PC-3 (cell line): ENCODE results near the gene CYGB. TPM values are rescaled to one million over a fixed set of nuclear protein-coding genes. Genes with fewer than 3 reads are reported as not detected.

ENCODE experiments used
- ATAC-seq: fragments of 200-7000 bp; cut with Tn5 transposase; 2 replicates; pipeline ENCODE4 v1.9.1; 2020; ENCODE audit warnings: mild to moderate bottlenecking, moderate library complexity
- BruUV-seq: library from RNA; stranded (reverse); fragments of 400-500 nt; replicated peaks from 2 replicates; lab custom pipeline; 2021; lab: Mats Ljungman, UMichigan
- CTCF ChIA-PET: fragments of 300-600 bp; sonication (Branson Sonifier 250); formaldehyde crosslinking; loops from one replicate; lab custom pipeline; 2022; ENCODE audit warnings: antibody characterized with exemption; lab: Charles Lee
- POLR2A ChIA-PET: fragments of 300-600 bp; sonication (Branson Sonifier 250); formaldehyde crosslinking; loops from one replicate; lab custom pipeline; 2022; ENCODE audit warnings: antibody characterized with exemption; ENCODE audit not compliant: unreplicated experiment; lab: Charles Lee
- DNase-seq: peaks from one replicate; pipeline ENCODE4 v3.0.0-alpha.2; 2015
- H2AFZ ChIP-seq: fragments of 300-600 bp; sonication (generic); 2 replicates; pipeline ENCODE4 v1.6.0; 2016; ENCODE audit warnings: antibody characterized with exemption, low read length
- H3F3A ChIP-seq: fragments of 300-600 bp; sonication (generic); one replicate; pipeline ENCODE4 v1.6.0; 2017; ENCODE audit warnings: antibody characterized with exemption, low read length, control low read depth, mild to moderate bottlenecking; ENCODE audit not compliant: unreplicated experiment
- H3K27ac ChIP-seq: fragments of 300-600 bp; sonication (generic); 2 replicates; pipeline ENCODE4 v1.5.1; 2016; ENCODE audit warnings: mild to moderate bottlenecking, low read length
- H3K27me3 ChIP-seq: fragments of 300-600 bp; sonication (generic); 2 replicates; pipeline ENCODE4 v1.6.1; 2016; ENCODE audit warnings: low read length, mixed read lengths
- H3K36me3 ChIP-seq: fragments of 300-600 bp; sonication (generic); 2 replicates; pipeline ENCODE4 v1.6.1; 2016; ENCODE audit warnings: low read depth, mixed run types, low read length, mixed read lengths
- H3K4me1 ChIP-seq: fragments of 300-600 bp; sonication (generic); 2 replicates; pipeline ENCODE4 v1.5.1; 2016; ENCODE audit warnings: low read length; ENCODE audit not compliant: insufficient read depth
- H3K4me2 ChIP-seq: fragments of 300-600 bp; sonication (generic); 2 replicates; pipeline ENCODE4 v1.6.0; 2016; ENCODE audit warnings: low read length
- H3K4me3 ChIP-seq: fragments of 300-600 bp; sonication (generic); 2 replicates; pipeline ENCODE4 v1.5.1; 2016; ENCODE audit warnings: mild to moderate bottlenecking, low read length, mixed read lengths
- H3K79me2 ChIP-seq: fragments of 300-600 bp; sonication (generic); 2 replicates; pipeline ENCODE4 v1.6.1; 2017; ENCODE audit warnings: low read length, mixed read lengths
- H3K9ac ChIP-seq: fragments of 300-600 bp; sonication (generic); 2 replicates; pipeline ENCODE4 v1.6.0; 2016; ENCODE audit warnings: mild to moderate bottlenecking, low read length
- H3K9me2 ChIP-seq: fragments of 300-600 bp; sonication (generic); replicated peaks from 2 replicates; pipeline ENCODE4 v1.6.1; 2016; ENCODE audit warnings: mixed run types, low read length, mixed read lengths
- H3K9me3 ChIP-seq: fragments of 300-600 bp; sonication (generic); 2 replicates; pipeline ENCODE4 v1.6.1; 2016; ENCODE audit warnings: low read length, mixed read lengths
- H4K20me1 ChIP-seq: fragments of 300-600 bp; sonication (generic); 2 replicates; pipeline ENCODE4 v1.6.1; 2016; ENCODE audit warnings: low read length, mixed read lengths
- EZH2 ChIP-seq: fragments of 300-600 bp; sonication (generic); IDR thresholded peaks from one replicate; pipeline ENCODE4 v1.6.1; 2017; ENCODE audit warnings: antibody characterized with exemption, mild to moderate bottlenecking, low read length; ENCODE audit not compliant: unreplicated experiment
- EZH2phosphoT487 ChIP-seq: fragments of 300-600 bp; sonication (generic); IDR thresholded peaks from 2 replicates; pipeline ENCODE4 v1.6.1; 2018; ENCODE audit warnings: mild to moderate bottlenecking, antibody characterized with exemption, low read length, borderline replicate concordance
- intact Hi-C: fragments of 100-400 bp; cut with micrococcal nuclease; formaldehyde crosslinking; loops from 2 replicates; pipeline ENCODE4 v1.9.0; 2023
- total RNA-seq: library from RNA; depleted of rRNA; stranded (reverse); fragments of >200 nt; gene quantifications from 2 replicates; pipeline ENCODE4 v1.2.3, GENCODE V29; 2014
- TF ChIP-seq, protein P1 (sequence below): fragments of 300-600 bp; sonication (generic); conservative IDR thresholded peaks from 2 replicates; pipeline ENCODE4 v1.5.1; 2017; ENCODE audit warnings: antibody characterized with exemption, low read depth, mild to moderate bottlenecking, low read length

The CYGB gene
- total RNA-seq, 1 experiment from 2014 or later, result 0.62 TPM

DNA sequence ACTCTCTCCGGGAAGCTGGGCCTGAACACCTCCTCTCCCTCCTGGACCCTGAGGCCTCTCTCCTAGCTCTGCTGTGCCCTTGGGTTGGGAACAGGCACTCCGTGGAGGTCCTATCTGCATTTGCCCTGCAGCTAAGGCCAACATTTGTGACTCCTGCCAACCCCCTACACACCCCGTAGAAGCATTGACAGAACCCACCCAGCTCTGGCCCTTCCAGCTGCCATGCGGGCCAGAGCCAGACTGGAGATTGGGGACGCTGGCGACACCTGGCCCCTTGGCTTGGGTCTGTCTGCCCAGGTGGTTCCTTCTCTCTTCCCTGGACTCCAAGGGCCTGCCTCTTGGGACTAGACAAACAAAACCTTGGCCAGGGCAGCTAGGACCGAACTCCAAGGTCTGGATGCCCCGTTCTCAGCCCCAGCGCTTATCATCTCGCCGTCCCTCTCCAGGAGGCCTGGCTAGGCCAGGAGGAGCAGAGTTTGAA, 35.6 kb downstream of the CYGB start:
- no peak for TF ChIP-seq EZH2phosphoT487
- TF ChIP-seq EZH2, result no peak
- TF ChIP-seq, protein P1, sequence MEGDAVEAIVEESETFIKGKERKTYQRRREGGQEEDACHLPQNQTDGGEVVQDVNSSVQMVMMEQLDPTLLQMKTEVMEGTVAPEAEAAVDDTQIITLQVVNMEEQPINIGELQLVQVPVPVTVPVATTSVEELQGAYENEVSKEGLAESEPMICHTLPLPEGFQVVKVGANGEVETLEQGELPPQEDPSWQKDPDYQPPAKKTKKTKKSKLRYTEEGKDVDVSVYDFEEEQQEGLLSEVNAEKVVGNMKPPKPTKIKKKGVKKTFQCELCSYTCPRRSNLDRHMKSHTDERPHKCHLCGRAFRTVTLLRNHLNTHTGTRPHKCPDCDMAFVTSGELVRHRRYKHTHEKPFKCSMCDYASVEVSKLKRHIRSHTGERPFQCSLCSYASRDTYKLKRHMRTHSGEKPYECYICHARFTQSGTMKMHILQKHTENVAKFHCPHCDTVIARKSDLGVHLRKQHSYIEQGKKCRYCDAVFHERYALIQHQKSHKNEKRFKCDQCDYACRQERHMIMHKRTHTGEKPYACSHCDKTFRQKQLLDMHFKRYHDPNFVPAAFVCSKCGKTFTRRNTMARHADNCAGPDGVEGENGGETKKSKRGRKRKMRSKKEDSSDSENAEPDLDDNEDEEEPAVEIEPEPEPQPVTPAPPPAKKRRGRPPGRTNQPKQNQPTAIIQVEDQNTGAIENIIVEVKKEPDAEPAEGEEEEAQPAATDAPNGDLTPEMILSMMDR, result no peak
- H3K27me3 ChIP-seq, result no peaks in the 10 kb centered on the region
- H3K9me2 ChIP-seq, result no peaks in the 10 kb centered on the region
- no peaks in the 10 kb centered on the region for H3F3A ChIP-seq
- intact Hi-C loops, result loop anchor here (1.0 kb wide), 1 partner anchor 36 kb away; no protein-coding TSS in a partner anchor
- H3K4me1 ChIP-seq, result peaks cover 36% of the 10 kb centered on the region
- peak overlapping the region; percentile 83 for H3K4me2 ChIP-seq
- peak overlapping the region; percentile 83 for H2AFZ ChIP-seq
- BruUV-seq, result TSS peak; percentile 58
- peaks cover 41% of the 10 kb centered on the region for H3K79me2 ChIP-seq
- peak overlapping the region; percentile 96; the same call in 1 of the 2 replicates for H3K9ac ChIP-seq
- H3K9me3 ChIP-seq, result no peaks in the 10 kb centered on the region
- peaks cover 7% of the 10 kb centered on the region; the same call in 1 of the 2 replicates for H4K20me1 ChIP-seq
- DNase-seq, result no peak
- no peak for ATAC-seq
- H3K36me3 ChIP-seq, result no peaks in the 10 kb centered on the region
- H3K4me3 ChIP-seq, result peak overlapping the region; percentile 98
- ChIA-PET CTCF (interaction anchor here (1.0 kb wide), 1 partner anchor 44 kb away, joined by 5 read pairs; no protein-coding TSS in a partner anchor), POLR2A (no interaction called here)
- no peak overlapping the region for H3K27ac ChIP-seq

GRCh38 chr17:76501018-76501826, 36.3 kb downstream of the CYGB start, which contains the start of gene RHBDF2:
TSS of gene RHBDF2 (minus strand) at chr17:76501423. CDS start at chr17:76481524, 19,899 bp downstream.
- Histone ChIP-seq H3K79me2 (peaks cover 46% of the 10 kb centered on the region), H3K9me3 (no peaks in the 10 kb centered on the region), H4K20me1 (peaks cover 7% of the 10 kb centered on the region; the same call in 1 of the 2 replicates), H3K4me3 (peak within 1 kb of the TSS; percentile 98), H3K9ac (peak within 1 kb of the TSS; percentile 96), H3K27ac (peak within 1 kb of the TSS; percentile 49), H3K36me3 (no peaks in the 10 kb centered on the region), H3K27me3 (no peaks in the 10 kb centered on the region), H3K4me2 (peak within 1 kb of the TSS; percentile 83), H2AFZ (peak within 1 kb of the TSS; percentile 83), H3K9me2 (no peaks in the 10 kb centered on the region), H3F3A (no peaks in the 10 kb centered on the region), H3K4me1 (peaks cover 33% of the 10 kb centered on the region)
- TF ChIP-seq EZH2phosphoT487 (no peak), EZH2 (no peak)
- TF ChIP-seq, protein P1, result no peak
- CTCF ChIA-PET, result interaction anchor here (1.0 kb wide), 1 partner anchor 43 kb away, joined by 5 read pairs; no protein-coding TSS in a partner anchor
- DNase-seq (peak; percentile 91), ATAC-seq (peak; percentile 69)
- no TSS peak for BruUV-seq
- intact Hi-C loops, result loop anchor here (1.0 kb wide), 1 partner anchor 35 kb away; no protein-coding TSS in a partner anchor
- POLR2A ChIA-PET, result interaction anchor here (0.5 kb wide), 1 partner anchor 296 kb away, joined by 4 read pairs; no protein-coding TSS in a partner anchor
